ENCODE results near the gene KIF21A. TPM values are rescaled to one million over a fixed set of nuclear protein-coding genes. Genes with fewer than 3 reads are reported as not detected.

KIF21A gene
- total RNA-seq, 1 experiment from 2014 or later = 29.1 TPM

GRCh38 chr12:39368096-39368495 is 74.8 kb downstream of the KIF21A start:
- CTCF ChIA-PET = no interaction called here
- Histone ChIP-seq H3K4me3 (replicated peaks in 1 of 2; ENCODE audit: low read depth in 1 of 2, low read length in 2 of 2) (no peak overlapping the region), H3K9ac (ENCODE audit: low read length) (no peak overlapping the region), H2AFZ (ENCODE audit: low read depth, low read length, poor library complexity, severe bottlenecking) (no peak overlapping the region), H3K4me1 (ENCODE audit: control insufficient read depth in 1 of 2, insufficient read depth in 2 of 2, low read length in 2 of 2) (peaks cover 0 to 3% of the 10 kb centered on the region in 2 experiments; a peak in 1 of 4 replicates), H3K27ac (ENCODE audit: low read depth, low read length) (no peak overlapping the region), H3K79me2 (ENCODE audit: insufficient read depth, low read length) (no peaks in the 10 kb centered on the region), H3K36me3 (ENCODE audit: control insufficient read depth in 1 of 2, insufficient read depth in 2 of 2, low read length in 2 of 2) (peaks cover 0 to 3% of the 10 kb centered on the region in 2 experiments; a peak in 1 of 4 replicates), H4K20me1 (ENCODE audit: insufficient read depth) (no peaks in the 10 kb centered on the region), H3K9me3 (ENCODE audit: control insufficient read depth in 1 of 2, insufficient read depth in 1 of 2, low read depth in 1 of 2, low read length in 2 of 2) (no peaks in the 10 kb centered on the region), H3K9me2 (ENCODE audit: insufficient read depth) (no peaks in the 10 kb centered on the region), H3K4me2 (ENCODE audit: low read length) (no peak overlapping the region), H3K27me3 (ENCODE audit: insufficient read depth, low read length) (no peaks in the 10 kb centered on the region)
- RAD21 ChIA-PET (ENCODE audit: low non-redundant PET in 1 of 2, low total read pairs in 2 of 2, uncharacterized antibody in 2 of 2, unreplicated experiment in 2 of 2) = no interaction called here
- intact Hi-C loops (cut with micrococcal nuclease) = no loop called here
- no peak for ATAC-seq
- DNase-seq (ENCODE audit: low read depth, low spot score) = no peak
- TF ChIP-seq MAX (IDR thresholded peaks at IDR 0.05) (no peak), RAD21 (IDR thresholded peaks at IDR 0.05; ENCODE audit: low read depth) (no peak), ZNF274 (IDR thresholded peaks at IDR 0.05; ENCODE audit: low read depth, low read length) (no peak), POLR2AphosphoS5 (IDR thresholded peaks at IDR 0.05; ENCODE audit: low read depth, low read length) (no peak), ZBTB33 (IDR thresholded peaks at IDR 0.05; ENCODE audit: extremely low read depth, insufficient replicate concordance, low read length) (no peak), REST (IDR thresholded peaks at IDR 0.05; ENCODE audit: low read depth) (no peak), EZH2phosphoT487 (IDR thresholded peaks at IDR 0.05; ENCODE audit: borderline replicate concordance) (no peak), YY1 (IDR thresholded peaks at IDR 0.05; ENCODE audit: extremely low read depth, insufficient replicate concordance, low read depth, low read length) (no peak)
- BruUV-seq (replicated peaks) = no TSS peak
- POLR2A ChIA-PET = no interaction called here

Measured in HCT116 (cell line).